GM12875 (cell line): ENCODE results near the gene JPH4.
A peak's percentile ranks its signal among the peaks of the same experiment; 100 is the strongest.

ENCODE experiments used
- H3K4me3 ChIP-seq: one replicate; pipeline ENCODE4 v1.5.1; 2011; ENCODE audit warnings: low read depth, low read length, control low read depth
- TF ChIP-seq, protein P1 (sequence below): IDR thresholded peaks from 2 replicates; pipeline ENCODE4 v1.5.1; 2011; ENCODE audit warnings: low read depth, mild to moderate bottlenecking, control low read depth, inconsistent platforms, low read length, moderate library complexity, borderline replicate concordance; ENCODE audit not compliant: insufficient read depth

The JPH4 gene

DNA sequence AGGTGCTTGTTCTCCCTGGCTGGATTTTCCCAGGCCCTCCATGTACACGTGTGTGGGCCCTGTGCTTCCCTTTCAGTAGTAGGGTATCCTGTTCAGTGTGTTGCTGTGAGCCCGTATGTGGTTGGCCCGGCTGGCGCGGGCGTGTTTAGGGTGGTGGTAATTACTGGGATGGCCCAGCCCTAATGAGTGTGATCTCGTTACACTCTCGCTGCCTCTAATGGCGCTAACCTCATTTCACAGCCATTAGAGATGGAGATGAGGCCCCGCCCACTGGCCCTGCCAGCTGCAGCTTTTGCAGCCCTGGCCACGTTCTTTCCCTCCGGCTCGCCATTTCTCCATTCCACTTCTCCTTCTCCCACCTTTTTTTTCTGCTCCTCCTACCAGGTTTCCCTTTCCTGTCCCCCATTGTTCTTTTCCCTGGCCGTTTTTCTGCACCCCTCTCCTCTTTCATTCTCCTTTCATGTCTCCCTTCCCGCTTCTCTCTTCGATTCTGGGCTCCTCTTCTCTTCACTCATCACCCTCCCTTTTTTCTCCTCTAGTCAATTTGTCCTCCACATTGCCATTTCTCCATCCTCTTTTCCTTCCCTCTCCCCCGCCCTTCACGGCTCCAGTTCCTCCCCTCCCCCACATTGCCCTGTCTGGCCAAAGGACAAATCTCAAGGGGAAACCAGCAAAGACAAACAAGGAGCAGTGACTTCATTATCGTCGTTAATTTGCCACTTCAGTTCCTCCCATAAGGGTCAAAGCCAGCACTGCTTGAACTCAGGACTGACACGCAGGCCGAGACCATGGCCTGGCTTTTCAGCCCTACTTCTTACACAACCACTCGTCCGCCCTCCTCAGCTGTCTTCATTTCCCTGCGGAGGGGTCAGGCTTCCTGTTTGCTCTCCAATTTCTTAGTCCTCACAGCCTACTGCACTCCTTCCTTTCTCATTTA is 33.8 kb downstream of the JPH4 start:
- no peak overlapping the region for H3K4me3 ChIP-seq
- TF ChIP-seq, protein P1, sequence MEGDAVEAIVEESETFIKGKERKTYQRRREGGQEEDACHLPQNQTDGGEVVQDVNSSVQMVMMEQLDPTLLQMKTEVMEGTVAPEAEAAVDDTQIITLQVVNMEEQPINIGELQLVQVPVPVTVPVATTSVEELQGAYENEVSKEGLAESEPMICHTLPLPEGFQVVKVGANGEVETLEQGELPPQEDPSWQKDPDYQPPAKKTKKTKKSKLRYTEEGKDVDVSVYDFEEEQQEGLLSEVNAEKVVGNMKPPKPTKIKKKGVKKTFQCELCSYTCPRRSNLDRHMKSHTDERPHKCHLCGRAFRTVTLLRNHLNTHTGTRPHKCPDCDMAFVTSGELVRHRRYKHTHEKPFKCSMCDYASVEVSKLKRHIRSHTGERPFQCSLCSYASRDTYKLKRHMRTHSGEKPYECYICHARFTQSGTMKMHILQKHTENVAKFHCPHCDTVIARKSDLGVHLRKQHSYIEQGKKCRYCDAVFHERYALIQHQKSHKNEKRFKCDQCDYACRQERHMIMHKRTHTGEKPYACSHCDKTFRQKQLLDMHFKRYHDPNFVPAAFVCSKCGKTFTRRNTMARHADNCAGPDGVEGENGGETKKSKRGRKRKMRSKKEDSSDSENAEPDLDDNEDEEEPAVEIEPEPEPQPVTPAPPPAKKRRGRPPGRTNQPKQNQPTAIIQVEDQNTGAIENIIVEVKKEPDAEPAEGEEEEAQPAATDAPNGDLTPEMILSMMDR: no peak

DNA sequence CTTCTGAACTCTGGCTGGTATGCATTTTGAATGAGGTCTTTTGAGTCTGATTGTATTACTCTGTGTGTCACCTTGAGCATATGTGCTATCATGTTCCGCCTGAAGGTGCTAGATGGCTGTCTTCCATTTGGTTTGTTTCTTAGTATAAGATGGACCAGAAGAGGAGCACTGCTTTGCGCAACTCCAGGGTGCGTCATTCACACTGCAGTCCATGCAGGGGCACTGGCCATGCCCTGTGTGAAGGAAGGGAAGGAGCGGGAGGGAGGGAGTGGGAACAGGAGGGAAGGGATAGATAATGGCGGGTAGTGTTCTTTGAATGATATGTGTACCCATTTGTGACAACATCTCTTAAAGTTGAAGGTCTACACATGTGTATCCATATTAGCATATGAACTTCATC is 35.2 kb downstream of the JPH4 start:
- TF ChIP-seq, protein P1: no peak
- no peak overlapping the region for H3K4me3 ChIP-seq

DNA sequence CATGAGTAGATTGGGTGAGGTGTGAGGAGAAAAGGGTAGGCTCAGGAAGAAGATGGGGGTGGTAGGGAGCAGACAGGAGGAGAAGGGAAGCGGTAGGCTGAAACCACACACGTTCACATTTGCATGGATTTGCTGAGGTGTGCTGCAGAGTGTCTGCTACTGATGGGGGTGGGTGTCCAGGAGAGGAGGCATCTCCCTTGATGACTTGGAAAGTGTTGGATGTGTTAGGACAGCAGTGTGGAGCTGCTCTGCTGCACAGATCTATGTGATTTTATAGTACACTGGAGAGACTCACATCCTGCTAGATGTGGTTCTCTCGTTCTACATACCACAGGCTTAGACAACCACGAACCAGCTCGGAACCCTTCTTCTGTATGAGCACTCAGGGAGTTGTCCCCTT is 36.3 kb downstream of the JPH4 start:
- TF ChIP-seq, protein P1: no peak
- H3K4me3 ChIP-seq: no peak overlapping the region

DNA sequence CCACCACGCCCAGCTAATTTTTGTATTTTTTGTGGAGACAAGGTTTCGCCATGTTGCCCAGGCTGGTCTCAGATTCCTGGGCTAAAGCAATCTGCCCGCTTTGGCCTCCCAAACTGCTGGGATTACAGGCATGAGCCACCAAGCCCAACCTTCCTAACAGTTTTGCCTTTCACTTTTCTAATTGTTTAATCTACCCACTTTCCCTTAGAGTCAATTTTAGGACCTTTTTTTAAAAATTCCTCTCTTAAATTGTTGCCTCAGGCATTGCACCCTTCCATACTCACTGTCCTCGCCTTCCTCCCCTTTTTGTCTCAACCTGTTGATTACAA is 38.5 kb downstream of the JPH4 start:
- H3K4me3 ChIP-seq: no peak overlapping the region
- TF ChIP-seq, protein P1: no peak

DNA sequence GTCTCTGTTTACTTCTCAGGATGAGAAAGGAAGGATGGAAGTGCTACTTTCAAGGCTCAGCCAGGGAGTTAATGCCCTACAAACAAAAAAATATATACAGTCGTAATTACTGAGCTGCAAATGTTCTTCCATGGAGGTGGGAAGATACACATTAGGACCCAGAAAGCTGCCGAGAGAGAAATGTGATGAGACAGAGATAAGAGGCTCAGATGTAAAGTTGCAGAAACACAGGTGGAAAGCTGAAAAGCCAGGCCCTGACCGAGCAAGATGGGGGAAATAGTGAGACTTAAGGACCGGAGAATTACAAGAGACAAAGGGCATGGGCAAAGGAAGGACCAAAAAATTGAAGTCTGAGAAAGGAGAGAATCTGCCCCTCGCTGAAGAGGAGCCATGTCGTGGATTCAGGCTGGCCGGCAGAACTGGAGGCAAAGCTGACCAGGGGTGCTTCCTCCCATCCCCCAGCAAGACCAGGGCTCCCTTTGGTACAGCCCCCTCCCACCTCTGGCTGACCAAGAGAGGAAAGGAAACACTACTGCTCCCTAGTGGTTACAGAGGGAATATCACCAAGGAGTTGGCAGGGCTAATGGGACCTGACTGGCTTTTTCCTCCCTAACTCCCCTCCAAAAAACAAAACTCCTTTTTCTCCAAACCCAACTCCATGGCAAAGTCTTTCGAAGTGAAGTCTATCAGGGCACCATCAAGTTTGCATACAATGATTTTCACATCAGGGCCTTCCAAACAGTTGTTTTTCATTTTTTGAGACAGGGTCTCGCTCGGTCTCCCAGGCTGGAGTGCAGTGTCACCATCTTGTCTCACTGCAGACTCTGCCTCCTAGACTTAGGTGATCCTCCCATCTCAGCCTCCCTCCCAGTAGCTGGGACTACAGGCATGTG is 39.1 kb downstream of the JPH4 start:
- no peak overlapping the region for H3K4me3 ChIP-seq
- TF ChIP-seq, protein P1: peak; percentile 78

DNA sequence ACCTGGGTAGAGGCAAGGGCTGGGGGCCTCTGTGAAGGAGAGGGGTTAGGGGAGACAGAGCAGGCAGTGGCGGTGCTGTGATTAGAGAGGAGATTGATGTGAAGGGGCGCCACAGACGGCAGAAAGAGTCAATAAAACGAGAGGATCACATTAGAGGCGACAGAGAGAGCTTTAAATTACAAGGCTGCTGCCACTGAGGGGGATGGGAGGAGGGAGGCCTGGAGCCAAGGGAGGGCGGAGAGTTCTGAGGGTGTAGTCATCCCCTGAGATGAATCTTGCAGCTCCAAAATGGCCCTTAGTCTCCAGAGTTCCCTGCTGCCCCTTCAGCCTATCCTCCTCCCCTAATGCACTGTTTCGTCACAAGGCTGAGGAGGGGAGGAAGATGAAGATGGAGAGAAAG is 39.8 kb downstream of the JPH4 start:
- H3K4me3 ChIP-seq: no peak overlapping the region

More for the DNA sequence above, 39.8 kb downstream of the JPH4 start:
- TF ChIP-seq, protein P1: no peak
